Spleen (tissue), 13 donors: ENCODE results near the gene CLCNKA. TPM values are rescaled to one million over a fixed set of nuclear protein-coding genes. Genes with fewer than 3 reads are reported as not detected.

Experiments used
- DNase-seq: peaks from one replicate; pipeline ENCODE4 v3.0.0-alpha.2; 2020
- H3K27ac ChIP-seq, 8 donors: fragments of 200-600 bp; sonication (generic) in 7 of 8; 1 replicate in 4 of 8; 2 replicates in 4 of 8; pipeline versions ENCODE4 v1.5.0 to v1.8.0; 2016 to 2021; ENCODE audit warnings: inconsistent platforms in 4 of 8, mild to moderate bottlenecking in 4 of 8, moderate library complexity in 1 of 8
- H3K27me3 ChIP-seq, 7 donors: fragments of 200-600 bp; sonication (generic) in 6 of 7; replicated peaks in 1 of 7; 1 replicate in 4 of 7; 2 replicates in 3 of 7; pipeline versions ENCODE4 v1.5.0 to v1.8.0; 2016 to 2021; ENCODE audit warnings: inconsistent platforms in 3 of 7, mild to moderate bottlenecking in 1 of 7
- H3K36me3 ChIP-seq, 6 donors: fragments of 200-600 bp; sonication (generic) in 5 of 6; 1 replicate in 4 of 6; 2 replicates in 2 of 6; pipeline versions ENCODE4 v1.5.0 to v1.8.0; 2016 to 2021; ENCODE audit warnings: inconsistent platforms in 2 of 6
- H3K4me1 ChIP-seq, 6 donors: fragments of 200-600 bp; sonication (generic) in 5 of 6; 1 replicate in 3 of 6; 2 replicates in 3 of 6; pipeline versions ENCODE4 v1.5.0 to v1.8.0; 2016 to 2021; ENCODE audit warnings: inconsistent platforms in 3 of 6
- H3K4me3 ChIP-seq, 8 donors: fragments of 200-600 bp; sonication (generic) in 7 of 8; 1 replicate in 4 of 8; 2 replicates in 4 of 8; pipeline versions ENCODE4 v1.5.0 to v1.8.0; 2016 to 2021; ENCODE audit warnings: inconsistent platforms in 4 of 8, mild to moderate bottlenecking in 4 of 8, moderate library complexity in 2 of 8
- H3K9me3 ChIP-seq, 8 donors: fragments of 200-600 bp; sonication (generic) in 7 of 8; 1 replicate in 4 of 8; 2 replicates in 4 of 8; pipeline versions ENCODE4 v1.5.0 to v1.8.0; 2016 to 2021; ENCODE audit warnings: inconsistent platforms in 4 of 8
- CTCF ChIP-seq, 11 experiments: fragments of 200-600 bp in 7 of 11; fragments of 450-650 bp in 4 of 11; sonication (generic) in 4 of 11; IDR thresholded peaks in 8 of 11; conservative IDR thresholded peaks in 3 of 11; 1 replicate in 7 of 11; 2 replicates in 4 of 11; pipeline versions ENCODE4 v1.4.0 to v1.8.0; 2016 to 2021; ENCODE audit warnings: antibody characterized with exemption in 11 of 11, inconsistent platforms in 4 of 11, mild to moderate bottlenecking in 1 of 11
- POLR2A ChIP-seq, 3 donors: fragments of 450-650 bp; IDR thresholded peaks; one replicate each; pipeline ENCODE4 v1.5.1; 2017; ENCODE audit warnings: antibody characterized with exemption in 3 of 3, mild to moderate bottlenecking in 1 of 3
- POLR2AphosphoS5 ChIP-seq, 3 donors: sonication (generic); formaldehyde crosslinking; IDR thresholded peaks; one replicate each; pipeline ENCODE4 v1.5.1; 2017; ENCODE audit warnings: antibody characterized with exemption in 3 of 3
- WGBS, 5 donors: extraction: QIAGEN DNeasy Blood & Tissue Kit in 3 of 5; methylation state at CpG; one replicate each; pipeline versions ENCODE4 v1.1.5 to v1.1.7; 2013 to 2018; 5-methylcytosine and 5-hydroxymethylcytosine counted together
- intact Hi-C: fragments of 100-400 bp; cut with DNase I; formaldehyde crosslinking; loops from one replicate; pipeline ENCODE4 v1.15.0; 2023; ENCODE audit warnings: low total_unique reads
- long read RNA-seq, 2 donors: transcript quantifications; one replicate each; lab custom pipeline, GENCODE V29; 2026
- polyA plus RNA-seq, 3 donors: library from polyadenylated mRNA; stranded (reverse); fragments of 200-250 nt; gene quantifications; one replicate each; pipeline ENCODE4 v1.2.1, GENCODE V29; 2013
- total RNA-seq, 7 donors: library from RNA; depleted of rRNA in 3 of 7; stranded (reverse); fragments of >200 nt in 3 of 7; fragmentation: NEBNext Ultra II Directional in 4 of 7; extraction: Animal tissue kit (Norgen Biotek cat#: 25700) in 4 of 7; gene quantifications; one replicate each; pipeline versions ENCODE4 v1.1.0 to v1.2.1, GENCODE V29; 2016 to 2021
- donor health status: healthy with polysubstance abuse.
- donor health status: DM: no; HTN: no; CAD: no; lungs with moderate emphysema.
- donor health status: DM: no; HTN: no; CAD: no.
- donor health status: Bipolar disorder and iron deficiency.
- donor health status: healthy.
- donor health status: DM: no; HTN: no; CAD: no.
- donor health status: DM: yes; HTN: yes; CAD: no.

Gene CLCNKA
- under 1 TPM in 3 of 7 donors, not detected in 4; 0.22 to 0.46 (median 0.37) TPM for total RNA-seq
- under 1 TPM; 0.19 to 0.50 (median 0.20) TPM for polyA plus RNA-seq
- long read RNA-seq, donor 1: 0 reads
- long read RNA-seq, donor 2: 0 reads

GRCh38 chr1:16021681-16022080 lies at the start of gene CLCNKA:
Gene CLCNKA (plus strand): TSS chr1:16022036. CDS start chr1:16022620, 584 bp downstream.
- intact Hi-C loops: no loop called here
- DNase-seq: no peak
- Histone ChIP-seq H3K36me3 (no peaks in the 10 kb centered on the region), H3K9me3 (no peaks in the 10 kb centered on the region), H3K27me3 (peaks cover 0 to 6% (median 0%) of the 10 kb centered on the region in 7 donors), H3K4me3 (no peak within 1 kb of the TSS), H3K4me1 (peaks cover 5 to 30% (median 20%) of the 10 kb centered on the region in 6 donors), H3K27ac (no peak within 1 kb of the TSS)
- 58 to 82% (median 62%) methylated on average over 6 of the region's 6 CpGs for WGBS, 5 donors
- TF ChIP-seq POLR2A (IDR thresholded peaks at IDR 0.05) (no peak), POLR2AphosphoS5 (IDR thresholded peaks at IDR 0.05) (no peak), CTCF (IDR thresholded peaks at IDR 0.05 in 8 of 11, conservative IDR thresholded peaks at IDR 0.05 in 3 of 11) (no peak)

- Histone ChIP-seq H3K4me1 (peaks cover 18 to 61% (median 49%) of the 10 kb centered on the region in 6 donors), H3K27me3 (no peaks in the 10 kb centered on the region), H3K4me3 (no peak overlapping the region), H3K27ac (no peak overlapping the region), H3K9me3 (no peaks in the 10 kb centered on the region), H3K36me3 (peaks cover 0 to 55% (median 28%) of the 10 kb centered on the region in 6 donors)
- intact Hi-C loops: no loop called here
- WGBS, 5 donors: 90 to 100% (median 96%) methylated on average over 1 of the region's 1 CpG
- TF ChIP-seq POLR2A (IDR thresholded peaks at IDR 0.05): no peak
- no peak for TF ChIP-seq POLR2AphosphoS5 (IDR thresholded peaks at IDR 0.05)
- no peak for TF ChIP-seq CTCF (IDR thresholded peaks at IDR 0.05 in 8 of 11, conservative IDR thresholded peaks at IDR 0.05 in 3 of 11)
- no peak for DNase-seq
These were observed 49.4 kb upstream of the CLCNKA start for GRCh38 chr1:15972409-15972808.

GRCh38 chr1:15973772-15974171 lies 48.1 kb upstream of the CLCNKA start:
- intact Hi-C loops: no loop called here
- Histone ChIP-seq H3K4me1 (peaks cover 14 to 47% (median 38%) of the 10 kb centered on the region in 6 donors), H3K9me3 (no peaks in the 10 kb centered on the region), H3K27ac (peak overlapping the region in 2 of 8 donors; percentile 1 to 90), H3K4me3 (no peak overlapping the region), H3K36me3 (peaks cover 0 to 43% (median 24%) of the 10 kb centered on the region in 6 donors), H3K27me3 (no peaks in the 10 kb centered on the region)
- no peak for DNase-seq
- 92 to 98% (median 94%) methylated on average over 4 of the region's 4 CpGs for WGBS, 5 donors
- TF ChIP-seq POLR2A (IDR thresholded peaks at IDR 0.05) (no peak), POLR2AphosphoS5 (IDR thresholded peaks at IDR 0.05) (no peak), CTCF (IDR thresholded peaks at IDR 0.05 in 8 of 11, conservative IDR thresholded peaks at IDR 0.05 in 3 of 11) (no peak)

GRCh38 chr1:15974855-15975254 lies 47.0 kb upstream of the CLCNKA start:
- TF ChIP-seq POLR2A (IDR thresholded peaks at IDR 0.05) (no peak), POLR2AphosphoS5 (IDR thresholded peaks at IDR 0.05) (no peak), CTCF (IDR thresholded peaks at IDR 0.05 in 8 of 11, conservative IDR thresholded peaks at IDR 0.05 in 3 of 11) (no peak)
- H3K27ac ChIP-seq: peak overlapping the region; percentile 70 to 93 (median 87)
- DNase-seq: no peak
- H3K36me3 ChIP-seq: peaks cover 0 to 33% (median 17%) of the 10 kb centered on the region in 6 donors
- WGBS, 5 donors: 41 to 65% (median 56%) methylated on average over 9 of the region's 9 CpGs
- intact Hi-C loops: no loop called here
- peaks cover 14 to 45% (median 38%) of the 10 kb centered on the region in 6 donors for H3K4me1 ChIP-seq
- H3K27me3 ChIP-seq: no peaks in the 10 kb centered on the region
- H3K9me3 ChIP-seq: no peaks in the 10 kb centered on the region
- peak overlapping the region; percentile 80 to 98 (median 94) for H3K4me3 ChIP-seq
